GM23248 (cell line): Measurements from ENCODE around the gene CPEB3.

Experiments
- EZH2 ChIP-seq: fragments of 200-600 bp; sonication (generic); IDR thresholded peaks from 2 replicates; pipeline ENCODE4 v1.6.1; 2018; ENCODE audit warnings: antibody characterized with exemption, mild to moderate bottlenecking; ENCODE audit not compliant: insufficient read depth, poor library complexity, severe bottlenecking
- EZH2phosphoT487 ChIP-seq: fragments of 200-600 bp; sonication (generic); IDR thresholded peaks from 2 replicates; pipeline ENCODE4 v1.6.1; 2018; ENCODE audit warnings: antibody characterized with exemption, moderate library complexity, mild to moderate bottlenecking, low read depth; ENCODE audit not compliant: insufficient read depth

- TF ChIP-seq EZH2phosphoT487, result no peak
- TF ChIP-seq EZH2, result no peak
Observed at GRCh38 chr10:92094960-92095359, 195.9 kb downstream of the CPEB3 start.
